ENCODE results near the gene PPP6R1. TPM values are rescaled to one million over a fixed set of nuclear protein-coding genes. Genes with fewer than 3 reads are reported as not detected.

Gene PPP6R1
- total RNA-seq, 1 experiment from 2014 or later, result 79.7 TPM

DNA sequence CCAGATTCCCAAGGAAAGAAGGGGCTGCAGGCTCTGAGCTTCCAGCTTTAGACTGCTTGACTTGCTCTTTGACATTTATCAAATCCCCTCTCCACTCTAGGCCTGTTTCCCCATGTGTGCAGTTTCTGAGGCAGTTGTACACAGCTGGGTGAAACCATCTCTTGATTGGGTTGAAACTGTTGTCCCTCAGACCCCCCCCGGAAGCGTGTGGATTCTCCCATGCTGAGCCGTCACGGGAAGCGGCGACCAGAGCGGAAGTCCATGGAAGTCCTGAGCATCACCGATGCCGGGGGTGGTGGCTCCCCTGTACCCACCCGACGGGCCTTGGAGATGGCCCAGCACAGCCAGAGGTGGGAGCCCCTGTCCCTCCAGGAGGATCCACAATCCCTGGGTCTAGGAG lies 44.7 kb upstream of the PPP6R1 start:
- Histone ChIP-seq H3K14ac (ENCODE audit: insufficient read depth, low read length) (no peak overlapping the region), H2BK20ac (ENCODE audit: low read depth, low read length, poor library complexity, severe bottlenecking) (no peak overlapping the region), H3K18ac (ENCODE audit: insufficient read length, low read depth, low read length) (no peak overlapping the region), H3K27me3 (ENCODE audit: insufficient read depth, low read length) (no peaks in the 10 kb centered on the region), H2BK15ac (ENCODE audit: low read depth, low read length) (no peak overlapping the region), H3K56ac (ENCODE audit: insufficient read length, low read depth, low read length) (no peak overlapping the region), H3K27ac (ENCODE audit: insufficient read length, low read depth, low read length) (no peak overlapping the region), H3K4ac (ENCODE audit: low read depth, low read length) (no peak overlapping the region), H4K91ac (ENCODE audit: insufficient read length, low read depth, low read length) (no peak overlapping the region), H2BK120ac (ENCODE audit: low read depth, low read length, poor library complexity, severe bottlenecking) (no peak overlapping the region), H3K79me2 (ENCODE audit: insufficient read depth, low read length) (no peaks in the 10 kb centered on the region), H3K4me1 (ENCODE audit: insufficient read depth, low read length) (peaks cover 3% of the 10 kb centered on the region; the same call in 1 of the 2 replicates), H2BK5ac (ENCODE audit: insufficient read length, low read length) (no peak overlapping the region), H3K23ac (ENCODE audit: insufficient read length, low read depth, low read length) (no peak overlapping the region), H4K5ac (ENCODE audit: insufficient read length, low read depth, low read length) (no peak overlapping the region), H3K9me3 (ENCODE audit: control insufficient read depth, low read depth, low read length) (no peaks in the 10 kb centered on the region), H2AFZ (ENCODE audit: low read length) (no peak overlapping the region), H4K20me1 (ENCODE audit: control insufficient read depth, insufficient read depth, insufficient read length) (no peaks in the 10 kb centered on the region), H3K4me2 (ENCODE audit: insufficient read depth, insufficient read length, low read length) (no peak overlapping the region), H3K79me1 (ENCODE audit: insufficient read depth, low read depth, low read length, poor library complexity, severe bottlenecking) (no peaks in the 10 kb centered on the region), H3K9ac (ENCODE audit: extremely low read depth, insufficient read length, low read length) (no peak overlapping the region), H2AK5ac (ENCODE audit: insufficient read length, low read length) (no peak overlapping the region), H2BK12ac (ENCODE audit: insufficient read length, low read depth, low read length) (no peak overlapping the region), H3T11ph (ENCODE audit: low read length) (no peak overlapping the region), H4K8ac (replicated peaks; ENCODE audit: insufficient read length, low read depth, low read length) (no peak overlapping the region), H3K23me2 (ENCODE audit: insufficient read length, low read depth, low read length, poor library complexity, severe bottlenecking) (no peaks in the 10 kb centered on the region)
- Mint-ChIP-seq H3K36me3 (ENCODE audit: insufficient read depth in 1 of 3, low read depth in 3 of 3) (peaks cover 43 to 69% (median 69%) of the 10 kb centered on the region in 3 experiments; a peak in 6 of 7 replicates), H3K9me3 (no peaks in the 10 kb centered on the region), H3K27me3 (ENCODE audit: low read depth) (no peaks in the 10 kb centered on the region; the same call in 1 of the 2 replicates), H3K4me1 (peaks cover 15 to 26% of the 10 kb centered on the region in 2 experiments), H3K27ac (peak overlapping the region in 1 of 3 experiments; percentile 55; a peak in 1 of 7 replicates), H3K4me3 (no peak overlapping the region)
- no CpG with 5 or more reads among the region's 11 CpGs for WGBS (ENCODE audit: extremely low coverage, insufficient read length, low lambda C conversion rate)
- TF ChIP-seq, protein P1, sequence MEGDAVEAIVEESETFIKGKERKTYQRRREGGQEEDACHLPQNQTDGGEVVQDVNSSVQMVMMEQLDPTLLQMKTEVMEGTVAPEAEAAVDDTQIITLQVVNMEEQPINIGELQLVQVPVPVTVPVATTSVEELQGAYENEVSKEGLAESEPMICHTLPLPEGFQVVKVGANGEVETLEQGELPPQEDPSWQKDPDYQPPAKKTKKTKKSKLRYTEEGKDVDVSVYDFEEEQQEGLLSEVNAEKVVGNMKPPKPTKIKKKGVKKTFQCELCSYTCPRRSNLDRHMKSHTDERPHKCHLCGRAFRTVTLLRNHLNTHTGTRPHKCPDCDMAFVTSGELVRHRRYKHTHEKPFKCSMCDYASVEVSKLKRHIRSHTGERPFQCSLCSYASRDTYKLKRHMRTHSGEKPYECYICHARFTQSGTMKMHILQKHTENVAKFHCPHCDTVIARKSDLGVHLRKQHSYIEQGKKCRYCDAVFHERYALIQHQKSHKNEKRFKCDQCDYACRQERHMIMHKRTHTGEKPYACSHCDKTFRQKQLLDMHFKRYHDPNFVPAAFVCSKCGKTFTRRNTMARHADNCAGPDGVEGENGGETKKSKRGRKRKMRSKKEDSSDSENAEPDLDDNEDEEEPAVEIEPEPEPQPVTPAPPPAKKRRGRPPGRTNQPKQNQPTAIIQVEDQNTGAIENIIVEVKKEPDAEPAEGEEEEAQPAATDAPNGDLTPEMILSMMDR (conservative IDR thresholded peaks at IDR 0.05), result no peak
- DNase-seq, result no peak

Data from H9 (cell line).